ENCODE measurements around the gene PAX6.
A peak's percentile ranks its signal among the peaks of the same experiment; 100 is the strongest.

The PAX6 gene

DNA sequence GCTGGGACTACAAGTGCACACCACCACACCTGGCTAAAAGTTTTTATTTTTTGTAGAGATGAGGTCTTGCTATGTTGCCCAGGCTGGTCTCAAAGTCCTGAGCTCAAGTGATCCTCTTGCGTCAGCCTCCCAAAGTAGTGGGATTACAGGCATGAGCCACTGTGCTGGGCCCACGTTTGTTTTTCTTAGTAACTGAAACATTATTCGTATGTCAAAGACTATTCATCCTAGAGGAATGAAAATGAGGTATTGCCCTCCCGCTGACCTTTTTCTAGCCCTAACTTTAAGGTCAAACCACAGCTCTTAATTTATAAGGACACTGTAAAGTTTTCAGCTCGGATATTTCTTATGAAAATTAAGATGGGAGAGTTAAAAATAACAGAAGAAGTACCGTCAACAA lies 33.2 kb upstream of the PAX6 start:
- Histone ChIP-seq H3K4me3 (ENCODE audit: control insufficient read depth in 1 of 7, extremely low read depth in 1 of 7, insufficient read depth in 4 of 7, low read depth in 2 of 7, low read length in 6 of 7) (no peak overlapping the region), H3K4me1 (ENCODE audit: control extremely low read depth in 1 of 4, control insufficient read depth in 4 of 4, insufficient read depth in 4 of 4, low read length in 3 of 4) (no peaks in the 10 kb centered on the region), H3K9me3 (ENCODE audit: control extremely low read depth in 1 of 5, control insufficient read depth in 4 of 5, insufficient read depth in 2 of 5, low read depth in 1 of 5, low read length in 4 of 5) (no peaks in the 10 kb centered on the region), H3K27ac (ENCODE audit: insufficient read depth in 1 of 2, low read depth in 1 of 2, low read length in 2 of 2, poor library complexity in 1 of 2, severe bottlenecking in 2 of 2) (no peak overlapping the region), H3K36me3 (ENCODE audit: control insufficient read depth in 4 of 4, insufficient read depth in 4 of 4, low read length in 3 of 4) (no peaks in the 10 kb centered on the region), H3K27me3 (replicated peaks in 2 of 5; ENCODE audit: control insufficient read depth in 4 of 5, insufficient read depth in 5 of 5, low read length in 4 of 5) (peaks cover 4 to 50% (median 20%) of the 10 kb centered on the region in 5 experiments)
- CTCF ChIA-PET, result interaction anchor here (1.0 to 1.3 kb wide), 2 partner anchors 25 to 203 kb away, joined by 3 read pairs; no protein-coding TSS in a partner anchor
- no CpG with 5 or more reads among the region's 6 CpGs for WGBS (ENCODE audit: insufficient coverage)
- POLR2A ChIA-PET, result interaction anchor here (0.5 kb wide), 1 partner anchor 94 kb away, joined by 4 read pairs; no protein-coding TSS in a partner anchor
- DNase-seq, result no peak

DNA sequence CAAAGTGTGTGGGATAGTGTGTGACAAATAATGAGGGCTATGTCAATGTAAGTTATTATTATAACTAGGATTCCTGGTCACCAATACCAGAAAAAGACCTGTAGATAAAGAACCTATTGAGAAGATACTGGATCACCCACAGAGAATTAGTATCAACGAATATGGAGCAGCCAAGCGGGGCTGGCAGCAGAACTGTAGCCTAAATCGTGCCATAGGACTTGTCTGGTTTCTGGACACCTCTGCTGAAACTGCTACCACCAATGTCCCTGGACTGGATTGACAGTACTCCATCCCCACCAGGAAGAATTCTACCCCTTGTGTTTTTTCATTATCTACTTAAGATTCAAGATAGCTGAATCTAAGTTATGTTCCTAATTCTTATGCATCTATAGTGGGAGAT lies 30.3 kb upstream of the PAX6 start:
- no peaks in the 10 kb centered on the region for H3K9me3 ChIP-seq (ENCODE audit: control extremely low read depth in 1 of 5, control insufficient read depth in 4 of 5, insufficient read depth in 2 of 5, low read depth in 1 of 5, low read length in 4 of 5)
- H3K4me1 ChIP-seq (ENCODE audit: control extremely low read depth in 1 of 4, control insufficient read depth in 4 of 4, insufficient read depth in 4 of 4, low read length in 3 of 4), result no peaks in the 10 kb centered on the region
- WGBS (ENCODE audit: insufficient coverage), result 93% methylated on average over 3 of the region's 3 CpGs
- DNase-seq, result no peak
- ChIA-PET CTCF (interaction anchor here (0.8 kb wide), 1 partner anchor 497 kb away, joined by 3 read pairs; no protein-coding TSS in a partner anchor), POLR2A (no interaction called here)
- H3K27ac ChIP-seq (ENCODE audit: insufficient read depth in 1 of 2, low read depth in 1 of 2, low read length in 2 of 2, poor library complexity in 1 of 2, severe bottlenecking in 2 of 2), result no peak overlapping the region
- H3K27me3 ChIP-seq (replicated peaks in 2 of 5; ENCODE audit: control insufficient read depth in 4 of 5, insufficient read depth in 5 of 5, low read length in 4 of 5), result peaks cover 4 to 71% (median 28%) of the 10 kb centered on the region in 5 experiments
- H3K4me3 ChIP-seq (ENCODE audit: control insufficient read depth in 1 of 7, extremely low read depth in 1 of 7, insufficient read depth in 4 of 7, low read depth in 2 of 7, low read length in 6 of 7), result no peak overlapping the region
- no peaks in the 10 kb centered on the region for H3K36me3 ChIP-seq (ENCODE audit: control insufficient read depth in 4 of 4, insufficient read depth in 4 of 4, low read length in 3 of 4)

DNA sequence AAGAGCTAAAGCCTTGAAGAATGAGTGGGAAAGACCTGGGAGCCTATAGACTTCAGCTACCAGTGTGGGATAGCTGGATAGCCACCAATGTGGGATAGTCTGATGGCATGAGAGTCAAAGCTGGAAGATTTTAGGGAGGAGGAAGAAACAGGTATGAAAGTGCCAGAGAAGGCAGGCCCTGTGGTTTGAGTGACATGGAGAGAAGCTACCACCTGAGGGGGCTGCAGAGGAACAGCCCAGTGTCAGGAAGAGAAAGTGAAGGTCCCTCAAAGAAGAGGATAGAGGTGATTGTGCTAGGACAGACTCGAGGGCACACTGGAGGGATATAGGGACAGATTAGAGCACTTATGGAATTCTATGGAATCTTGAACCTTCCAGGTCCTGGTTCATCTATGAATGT lies 23.1 kb upstream of the PAX6 start:
- Histone ChIP-seq H3K27ac (ENCODE audit: insufficient read depth in 1 of 2, low read depth in 1 of 2, low read length in 2 of 2, poor library complexity in 1 of 2, severe bottlenecking in 2 of 2) (no peak overlapping the region), H3K4me3 (ENCODE audit: control insufficient read depth in 1 of 7, extremely low read depth in 1 of 7, insufficient read depth in 4 of 7, low read depth in 2 of 7, low read length in 6 of 7) (no peak overlapping the region), H3K4me1 (ENCODE audit: control extremely low read depth in 1 of 4, control insufficient read depth in 4 of 4, insufficient read depth in 4 of 4, low read length in 3 of 4) (no peaks in the 10 kb centered on the region), H3K27me3 (replicated peaks in 2 of 5; ENCODE audit: control insufficient read depth in 4 of 5, insufficient read depth in 5 of 5, low read length in 4 of 5) (peaks cover 11 to 90% (median 39%) of the 10 kb centered on the region in 5 experiments), H3K36me3 (ENCODE audit: control insufficient read depth in 4 of 4, insufficient read depth in 4 of 4, low read length in 3 of 4) (no peaks in the 10 kb centered on the region), H3K9me3 (ENCODE audit: control extremely low read depth in 1 of 5, control insufficient read depth in 4 of 5, insufficient read depth in 2 of 5, low read depth in 1 of 5, low read length in 4 of 5) (peaks cover 0 to 5% (median 0%) of the 10 kb centered on the region in 5 experiments)
- CTCF ChIA-PET, result interaction anchor here (0.8 kb wide), 1 partner anchor 176 kb away, joined by 3 read pairs; no protein-coding TSS in a partner anchor
- no peak for DNase-seq
- POLR2A ChIA-PET, result no interaction called here
- 60% methylated on average over 1 of the region's 1 CpG for WGBS (ENCODE audit: insufficient coverage)

DNA sequence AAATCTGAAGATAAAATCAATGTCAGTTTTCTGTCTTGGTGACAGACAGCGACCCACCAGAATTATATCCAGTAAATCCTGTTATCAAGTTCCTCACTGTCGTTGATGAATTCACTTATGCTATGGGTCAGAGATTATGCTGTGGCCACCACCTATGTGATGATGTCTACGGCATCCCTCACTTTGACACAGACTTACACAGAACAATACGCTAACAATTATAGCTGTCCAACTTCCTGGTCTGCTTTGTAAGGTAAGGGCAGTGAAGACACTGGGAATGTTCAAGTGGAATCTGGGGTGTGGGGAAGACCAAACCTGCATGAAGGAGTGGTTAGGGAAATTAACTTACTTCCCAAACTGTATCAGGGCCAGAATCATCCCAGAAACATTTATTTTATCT lies 19.3 kb upstream of the PAX6 start:
- H3K36me3 ChIP-seq (ENCODE audit: control insufficient read depth in 4 of 4, insufficient read depth in 4 of 4, low read length in 3 of 4), result no peaks in the 10 kb centered on the region
- no peak overlapping the region for H3K4me3 ChIP-seq (ENCODE audit: control insufficient read depth in 1 of 7, extremely low read depth in 1 of 7, insufficient read depth in 4 of 7, low read depth in 2 of 7, low read length in 6 of 7)
- POLR2A ChIA-PET, result no interaction called here
- H3K27me3 ChIP-seq (replicated peaks in 2 of 5; ENCODE audit: control insufficient read depth in 4 of 5, insufficient read depth in 5 of 5, low read length in 4 of 5), result peaks cover 16 to 98% (median 52%) of the 10 kb centered on the region in 5 experiments
- peaks cover 0 to 3% (median 0%) of the 10 kb centered on the region in 4 experiments for H3K4me1 ChIP-seq (ENCODE audit: control extremely low read depth in 1 of 4, control insufficient read depth in 4 of 4, insufficient read depth in 4 of 4, low read length in 3 of 4)
- H3K27ac ChIP-seq (ENCODE audit: insufficient read depth in 1 of 2, low read depth in 1 of 2, low read length in 2 of 2, poor library complexity in 1 of 2, severe bottlenecking in 2 of 2), result no peak overlapping the region
- CTCF ChIA-PET, result interaction anchor here (1.3 to 1.6 kb wide), 2 partner anchors 29 to 466 kb away, joined by 3 read pairs; no protein-coding TSS in a partner anchor
- no peak for DNase-seq
- 60% methylated on average over 1 of the region's 4 CpGs for WGBS (ENCODE audit: insufficient coverage)
- peaks cover 0 to 5% (median 3%) of the 10 kb centered on the region in 5 experiments for H3K9me3 ChIP-seq (ENCODE audit: control extremely low read depth in 1 of 5, control insufficient read depth in 4 of 5, insufficient read depth in 2 of 5, low read depth in 1 of 5, low read length in 4 of 5)

DNA sequence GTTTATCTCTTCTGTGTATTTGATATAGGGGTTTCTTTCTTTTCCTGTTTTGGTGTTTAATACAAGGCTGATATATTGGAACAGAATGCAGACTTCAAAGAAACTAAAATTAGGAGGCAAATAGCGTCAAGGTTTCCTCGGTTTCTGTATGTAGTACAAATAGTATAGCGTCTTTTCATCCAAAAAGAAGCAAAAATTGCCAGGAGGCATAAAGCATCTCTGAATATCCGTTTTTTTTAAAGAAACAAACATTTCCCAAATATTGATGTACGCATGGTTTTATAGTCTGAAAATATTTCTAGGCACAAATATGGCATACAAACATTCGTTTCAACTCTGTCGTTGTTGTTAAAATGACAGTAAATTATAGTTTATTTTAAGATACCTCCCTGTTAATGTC lies 17.1 kb upstream of the PAX6 start:
- Histone ChIP-seq H3K9me3 (ENCODE audit: control extremely low read depth in 1 of 5, control insufficient read depth in 4 of 5, insufficient read depth in 2 of 5, low read depth in 1 of 5, low read length in 4 of 5) (peaks cover 0 to 3% (median 0%) of the 10 kb centered on the region in 5 experiments), H3K4me3 (ENCODE audit: control insufficient read depth in 1 of 7, extremely low read depth in 1 of 7, insufficient read depth in 4 of 7, low read depth in 2 of 7, low read length in 6 of 7) (no peak overlapping the region), H3K36me3 (ENCODE audit: control insufficient read depth in 4 of 4, insufficient read depth in 4 of 4, low read length in 3 of 4) (no peaks in the 10 kb centered on the region), H3K27ac (ENCODE audit: insufficient read depth in 1 of 2, low read depth in 1 of 2, low read length in 2 of 2, poor library complexity in 1 of 2, severe bottlenecking in 2 of 2) (no peak overlapping the region), H3K27me3 (replicated peaks in 2 of 5; ENCODE audit: control insufficient read depth in 4 of 5, insufficient read depth in 5 of 5, low read length in 4 of 5) (peaks cover 12 to 99% (median 60%) of the 10 kb centered on the region in 5 experiments), H3K4me1 (ENCODE audit: control extremely low read depth in 1 of 4, control insufficient read depth in 4 of 4, insufficient read depth in 4 of 4, low read length in 3 of 4) (peaks cover 0 to 3% (median 0%) of the 10 kb centered on the region in 4 experiments)
- no CpG with 5 or more reads among the region's 7 CpGs for WGBS (ENCODE audit: insufficient coverage)
- ChIA-PET CTCF (no interaction called here), POLR2A (no interaction called here)
- DNase-seq, result no peak

DNA sequence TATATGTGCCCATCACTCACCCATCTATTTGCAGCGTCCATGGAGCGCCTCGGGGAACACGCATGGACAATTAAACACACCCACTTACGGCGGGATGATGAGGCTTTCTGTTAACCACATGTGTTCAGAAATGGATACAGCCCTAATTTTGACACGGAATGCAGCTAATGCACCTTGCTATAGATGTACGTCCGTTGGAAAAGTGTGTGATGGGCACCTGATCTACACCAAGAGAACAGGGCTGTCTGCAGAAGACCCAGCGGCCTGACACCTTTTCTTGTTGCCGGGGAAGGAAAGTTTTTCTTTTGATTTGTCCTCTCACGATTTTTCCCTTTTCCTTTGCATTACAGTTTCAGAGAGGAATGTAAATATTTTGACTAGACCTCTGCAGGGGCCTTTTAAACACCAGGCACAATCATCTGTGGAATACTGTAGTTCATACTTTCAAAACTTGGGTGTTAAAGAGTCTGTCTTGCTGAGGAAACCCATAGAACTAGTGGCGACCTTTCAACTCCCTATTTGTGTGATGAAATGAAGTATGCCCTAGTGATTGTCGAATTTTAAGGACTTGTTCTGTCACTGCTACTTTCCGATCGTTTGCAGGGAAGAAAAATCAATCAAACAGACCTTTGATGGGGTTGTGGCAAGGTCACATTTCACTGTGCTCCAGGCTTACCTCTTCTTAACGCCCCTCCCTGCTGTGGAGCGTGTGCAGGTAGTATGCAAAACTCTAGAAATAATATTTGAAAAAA lies 16.5 kb upstream of the PAX6 start:
- CTCF ChIA-PET, result no interaction called here

More for the DNA sequence above, 16.5 kb upstream of the PAX6 start:
- 4% methylated on average over 13 of the region's 18 CpGs for WGBS (ENCODE audit: insufficient coverage)
- POLR2A ChIA-PET, result no interaction called here
- no peak overlapping the region for H3K4me3 ChIP-seq (ENCODE audit: control insufficient read depth in 1 of 7, extremely low read depth in 1 of 7, insufficient read depth in 4 of 7, low read depth in 2 of 7, low read length in 6 of 7)
- H3K4me1 ChIP-seq (ENCODE audit: control extremely low read depth in 1 of 4, control insufficient read depth in 4 of 4, insufficient read depth in 4 of 4, low read length in 3 of 4), result peaks cover 0 to 3% (median 0%) of the 10 kb centered on the region in 4 experiments
- H3K27ac ChIP-seq (ENCODE audit: insufficient read depth in 1 of 2, low read depth in 1 of 2, low read length in 2 of 2, poor library complexity in 1 of 2, severe bottlenecking in 2 of 2), result no peak overlapping the region
- no peaks in the 10 kb centered on the region for H3K36me3 ChIP-seq (ENCODE audit: control insufficient read depth in 4 of 4, insufficient read depth in 4 of 4, low read length in 3 of 4)
- H3K9me3 ChIP-seq (ENCODE audit: control extremely low read depth in 1 of 5, control insufficient read depth in 4 of 5, insufficient read depth in 2 of 5, low read depth in 1 of 5, low read length in 4 of 5), result peaks cover 0 to 3% (median 0%) of the 10 kb centered on the region in 5 experiments
- H3K27me3 ChIP-seq (replicated peaks in 2 of 5; ENCODE audit: control insufficient read depth in 4 of 5, insufficient read depth in 5 of 5, low read length in 4 of 5), result peaks cover 12 to 99% (median 63%) of the 10 kb centered on the region in 5 experiments
- DNase-seq, result peak in 2 of 3 donors; percentile 17 to 26

Measured in common myeloid progenitor, CD34-positive (primary cell).